GM19455 (cell line): ENCODE results near the gene VCX3B.
"Not testable (repeated sequence)": the region's sequence is repeated elsewhere in the genome, so short reads cannot be mapped to it uniquely, and the experiment has no call there.

Source experiments
- ATAC-seq: cut with Tn5 transposase; IDR thresholded peaks from one replicate; pipeline ENCODE4 v1.9.1; 2021; ENCODE audit not compliant: unreplicated experiment

The VCX3B gene

GRCh38 chrX:8464530-8464929 lies at the start of gene VCX3B:
Gene VCX3B (plus strand): TSS chrX:8464830. CDS start chrX:8465451, 621 bp downstream.
- ATAC-seq, result not testable (repeated sequence)

DNA sequence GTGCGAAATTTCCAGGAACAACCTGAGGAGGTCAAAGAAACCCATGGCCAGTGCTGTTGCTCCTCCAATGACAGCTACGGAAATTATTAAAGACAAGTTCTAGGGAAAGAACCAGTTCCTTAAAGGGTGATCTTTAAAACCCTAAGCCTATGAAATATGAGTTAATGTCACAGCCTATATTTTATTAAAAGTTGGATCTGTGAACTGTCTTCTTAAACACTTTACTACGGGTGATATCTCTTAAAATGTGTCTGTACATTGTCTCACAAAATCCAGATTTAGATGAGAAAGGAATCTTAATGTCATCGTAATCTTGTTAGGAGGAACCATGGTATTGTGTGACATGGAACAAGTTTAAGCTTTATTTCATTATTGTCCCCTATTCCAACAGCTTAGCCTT lies 46.3 kb upstream of the VCX3B start:
- no peak for ATAC-seq

DNA sequence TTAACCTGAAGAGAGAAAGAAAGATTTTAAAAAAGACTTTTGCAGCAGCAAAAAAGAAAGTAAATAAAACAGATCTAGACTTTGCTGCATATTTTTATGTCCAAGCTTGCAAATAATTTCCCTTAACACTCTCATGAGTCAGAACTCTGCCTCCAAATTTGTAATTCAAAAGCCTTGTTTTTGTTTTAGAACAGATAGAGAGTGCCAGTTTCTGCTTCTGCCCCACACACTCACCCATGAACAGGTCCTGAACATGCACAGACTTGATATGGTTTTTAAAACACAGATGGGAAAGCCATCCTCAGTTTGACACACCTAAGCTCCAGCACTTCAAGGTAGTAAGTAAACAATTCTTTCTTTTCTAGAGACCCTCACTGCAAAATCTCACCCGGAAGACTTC lies 39.7 kb upstream of the VCX3B start:
- no peak for ATAC-seq

DNA sequence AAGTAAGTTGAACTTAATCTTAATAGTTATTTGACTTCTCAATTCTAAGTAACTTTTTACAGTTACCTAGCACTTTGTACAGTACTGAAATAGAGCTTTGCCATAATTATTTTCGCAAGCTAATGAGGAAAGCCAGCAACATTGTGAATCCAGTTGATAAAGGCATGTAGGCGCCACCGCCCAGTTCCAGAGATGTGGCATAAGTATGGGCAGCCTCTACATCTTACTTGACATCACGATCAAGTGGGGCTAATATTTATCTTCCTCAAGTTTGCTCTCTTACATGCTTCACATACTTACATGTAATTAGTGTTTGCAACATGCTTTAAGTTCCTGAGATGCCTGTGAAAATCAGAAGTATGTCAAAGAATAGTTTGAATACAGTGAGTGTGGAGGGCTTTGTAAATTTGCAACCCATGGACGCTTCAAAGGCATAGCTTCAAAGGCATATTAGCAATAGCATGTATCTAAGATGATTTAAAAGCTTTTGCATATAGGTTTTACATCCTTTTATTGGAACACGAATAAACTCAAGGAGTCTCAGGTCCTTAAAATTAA lies 34.9 kb upstream of the VCX3B start:
- ATAC-seq, result no peak

DNA sequence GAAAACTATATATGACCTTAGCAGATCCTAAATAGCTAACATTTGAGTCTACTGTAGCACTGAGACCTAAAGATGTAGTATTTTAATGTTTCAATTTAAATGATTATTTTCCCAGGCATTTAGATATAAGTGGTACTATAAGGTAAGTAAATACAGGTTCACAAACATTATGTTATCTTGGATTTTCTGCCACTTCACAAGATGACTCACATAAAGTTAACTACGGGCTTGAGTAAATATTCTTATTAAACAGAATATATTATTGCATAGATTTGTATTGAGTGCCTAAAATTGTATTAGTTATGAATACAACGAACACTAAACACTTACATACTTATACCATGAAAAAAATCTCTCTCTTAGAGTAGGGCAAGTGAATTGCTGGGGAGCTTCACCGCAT lies 34.2 kb upstream of the VCX3B start:
- ATAC-seq, result no peak

GRCh38 chrX:8432396-8432795 lies 32.2 kb upstream of the VCX3B start:
- no peak for ATAC-seq

GRCh38 chrX:8433109-8434062 lies 31.2 kb upstream of the VCX3B start:
- ATAC-seq, result no peak

GRCh38 chrX:8447368-8447767 lies 17.3 kb upstream of the VCX3B start:
- ATAC-seq, result no peak

- ATAC-seq, result not testable (repeated sequence)
Observed at GRCh38 chrX:8452343-8452742, 12.3 kb upstream of the VCX3B start.

- ATAC-seq, result no peak
Observed at GRCh38 chrX:8453611-8454010, 11.0 kb upstream of the VCX3B start.

- ATAC-seq, result no peak
Observed at GRCh38 chrX:8455557-8455956, 9.1 kb upstream of the VCX3B start.

- ATAC-seq, result no peak
Observed at GRCh38 chrX:8462488-8462887, 2.1 kb upstream of the VCX3B start.

DNA sequence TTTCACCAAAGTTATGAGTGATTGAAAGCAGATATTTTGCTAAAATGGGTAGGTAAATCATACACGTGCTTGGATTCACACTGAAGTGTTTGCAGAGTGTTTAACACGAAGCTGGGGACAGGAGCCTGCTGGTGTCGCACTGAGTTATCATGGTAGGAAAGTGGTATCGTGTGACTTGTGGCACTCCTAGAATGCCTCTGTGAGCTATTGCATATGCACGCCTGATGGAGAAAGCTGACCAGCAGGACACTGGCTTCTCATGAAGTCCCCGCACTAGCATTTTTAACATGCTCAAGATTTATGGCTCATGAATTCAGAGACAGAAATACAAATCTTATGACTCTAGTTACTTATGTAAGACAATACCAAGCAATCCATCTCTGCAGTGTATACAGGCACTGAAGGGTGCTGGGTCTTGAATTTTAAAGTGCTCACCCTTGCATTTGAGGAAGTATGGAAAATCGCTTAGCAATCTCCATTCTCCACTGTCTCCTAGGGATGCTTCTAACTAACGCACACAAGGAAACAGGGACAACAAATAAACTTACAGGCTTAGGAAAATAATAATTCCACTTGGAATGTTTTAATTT lies 19.8 kb downstream of the VCX3B start:
- ATAC-seq, result no peak

DNA sequence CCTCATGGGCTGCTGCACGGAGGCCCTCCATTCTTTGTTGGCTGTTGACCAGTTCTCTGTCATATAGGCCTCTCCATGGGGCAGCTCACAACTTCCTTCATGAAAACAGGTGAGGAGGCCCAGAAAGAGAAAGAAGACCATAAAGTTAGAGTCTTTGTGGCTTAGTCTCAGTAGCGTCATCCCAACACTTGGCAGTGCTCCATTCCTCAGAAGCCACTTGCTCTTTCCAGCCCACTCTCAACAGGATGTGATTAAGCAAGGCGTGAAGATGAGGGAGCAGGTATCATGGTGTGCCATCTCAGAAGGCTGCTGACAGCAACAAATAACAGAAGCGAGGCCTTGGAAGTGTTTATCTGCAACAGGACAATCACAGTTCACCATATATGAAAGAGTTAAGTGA lies 30.4 kb downstream of the VCX3B start:
- ATAC-seq, result not testable (repeated sequence)

GRCh38 chrX:8500203-8500602 lies 35.6 kb downstream of the VCX3B start:
- no peak for ATAC-seq

DNA sequence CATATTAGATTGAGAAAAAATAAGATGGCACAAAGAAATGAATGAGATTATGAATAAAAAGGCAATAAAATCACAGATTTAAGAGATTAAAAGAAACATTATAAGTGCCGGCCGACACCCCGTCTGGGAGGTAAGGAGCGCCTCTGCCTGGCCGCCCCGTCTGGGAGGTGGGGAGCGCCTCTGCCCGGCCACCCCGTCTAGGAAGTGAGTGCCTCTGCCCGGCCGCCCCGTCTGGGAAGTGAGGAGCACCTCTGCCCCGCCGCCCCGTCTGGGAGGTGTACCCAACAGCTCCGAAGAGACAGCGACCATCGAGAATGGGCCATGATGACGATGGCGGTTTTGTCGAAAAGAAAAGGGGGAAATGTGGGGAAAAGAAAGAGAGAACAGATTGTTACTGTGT lies 37.5 kb downstream of the VCX3B start:
- not testable (repeated sequence) for ATAC-seq

- no peak for ATAC-seq
Observed at GRCh38 chrX:8504451-8504850, 39.8 kb downstream of the VCX3B start.
